WTC11 (cell line): ENCODE results near the gene TRPM7. TPM values are rescaled to one million over a fixed set of nuclear protein-coding genes. Genes with fewer than 3 reads are reported as not detected.
"Not testable (repeated sequence)": the region's sequence is repeated elsewhere in the genome, so short reads cannot be mapped to it uniquely, and the experiment has no call there.

Experiments used
- ATAC-seq: fragments of 200-7000 bp; cut with Tn5 transposase; 2 replicates; pipeline ENCODE4 v1.10.0; 2021; ENCODE audit warnings: mild to moderate bottlenecking, moderate library complexity
- CTCF ChIA-PET: fragments of 300-600 bp; sonication (Branson Sonifier 250); formaldehyde crosslinking; loops from one replicate; lab custom pipeline; 2021; ENCODE audit warnings: antibody characterized with exemption; lab: Charles Lee
- POLR2A ChIA-PET: fragments of 350-600 bp; sonication (Branson Sonifier 250); formaldehyde crosslinking; loops from one replicate; lab custom pipeline; 2021; ENCODE audit warnings: antibody characterized with exemption; lab: Charles Lee
- DNase-seq: peaks from one replicate; pipeline ENCODE4 v3.0.0; 2021; ENCODE audit warnings: low spot score
- H3K27ac Mint-ChIP-seq: 2 replicates; pipeline ENCODE4 v1.8.0; 2021; ENCODE audit warnings: mixed read lengths
- H3K27me3 Mint-ChIP-seq: 2 replicates; pipeline ENCODE4 v1.8.0; 2021; ENCODE audit warnings: low read depth, mild to moderate bottlenecking, moderate library complexity, mixed read lengths
- H3K36me3 Mint-ChIP-seq: 2 replicates; pipeline ENCODE4 v1.8.0; 2021; ENCODE audit warnings: mixed read lengths
- H3K4me1 Mint-ChIP-seq: 2 replicates; pipeline ENCODE4 v1.8.0; 2022; ENCODE audit warnings: mixed read lengths
- H3K4me3 Mint-ChIP-seq: 2 replicates; pipeline ENCODE4 v1.8.0; 2021; ENCODE audit warnings: mild to moderate bottlenecking, moderate library complexity, mixed read lengths
- H3K9me3 Mint-ChIP-seq: 2 replicates; pipeline ENCODE4 v1.8.0; 2021; ENCODE audit warnings: mixed read lengths
- ATF1 ChIP-seq: sonication (generic); formaldehyde crosslinking; IDR thresholded peaks from 2 replicates; pipeline ENCODE4 v1.8.1; 2023; ENCODE audit warnings: mild to moderate bottlenecking, moderate library complexity, missing genetic modification reagents
- ELF4 ChIP-seq: sonication (generic); formaldehyde crosslinking; IDR thresholded peaks from 2 replicates; pipeline ENCODE4 v1.8.1; 2022; ENCODE audit warnings: low read depth, mild to moderate bottlenecking, moderate library complexity, missing genetic modification reagents
- FOXK1 ChIP-seq: sonication (generic); formaldehyde crosslinking; IDR thresholded peaks from 2 replicates; pipeline ENCODE4 v1.8.0; 2022; ENCODE audit warnings: mild to moderate bottlenecking, moderate library complexity, missing genetic modification reagents
- GABPB1 ChIP-seq: sonication (generic); formaldehyde crosslinking; IDR thresholded peaks from 2 replicates; pipeline ENCODE4 v1.8.1; 2023; ENCODE audit warnings: mild to moderate bottlenecking, missing genetic modification reagents
- GTF2I ChIP-seq: fragments of 250-450 bp; sonication (Bioruptor Pico); conservative IDR thresholded peaks from 2 replicates; pipeline ENCODE4 v1.4.0; 2021; ENCODE audit warnings: mild to moderate bottlenecking
- OVOL2 ChIP-seq: fragments of 250-450 bp; sonication (Bioruptor Pico); IDR thresholded peaks from 2 replicates; pipeline ENCODE4 v1.9.0; 2021; ENCODE audit warnings: mild to moderate bottlenecking, borderline replicate concordance
- RORB ChIP-seq: fragments of 250-450 bp; sonication (Bioruptor Pico); IDR thresholded peaks from 2 replicates; pipeline ENCODE4 v1.9.0; 2021; ENCODE audit warnings: mild to moderate bottlenecking
- ZBTB21 ChIP-seq: sonication (generic); formaldehyde crosslinking; IDR thresholded peaks from 2 replicates; pipeline ENCODE4 v1.8.1; 2023; ENCODE audit warnings: mild to moderate bottlenecking, missing genetic modification reagents, borderline replicate concordance
- ZBTB43 ChIP-seq: sonication (generic); formaldehyde crosslinking; IDR thresholded peaks from 2 replicates; pipeline ENCODE4 v1.8.1; 2023; ENCODE audit warnings: mild to moderate bottlenecking, missing genetic modification reagents
- ZNF281 ChIP-seq: sonication (generic); formaldehyde crosslinking; IDR thresholded peaks from 2 replicates; pipeline ENCODE4 v1.8.0; 2023; ENCODE audit warnings: mild to moderate bottlenecking, missing genetic modification reagents
- ZNF425 ChIP-seq: fragments of 250-450 bp; sonication (Bioruptor Pico); conservative IDR thresholded peaks from 2 replicates; pipeline ENCODE4 v1.9.0; 2021; ENCODE audit warnings: mild to moderate bottlenecking
- total RNA-seq: library from RNA; stranded (reverse); gene quantifications from 3 replicates; pipeline ENCODE4 v1.2.3, GENCODE V29; 2021
- TF ChIP-seq, protein P1 (sequence below): sonication (generic); formaldehyde crosslinking; IDR thresholded peaks from 2 replicates; pipeline ENCODE4 v1.8.0; 2023; ENCODE audit warnings: missing genetic modification reagents, mild to moderate bottlenecking, borderline replicate concordance

Gene TRPM7
- total RNA-seq, 1 experiment from 2014 or later: 24.0 TPM

DNA sequence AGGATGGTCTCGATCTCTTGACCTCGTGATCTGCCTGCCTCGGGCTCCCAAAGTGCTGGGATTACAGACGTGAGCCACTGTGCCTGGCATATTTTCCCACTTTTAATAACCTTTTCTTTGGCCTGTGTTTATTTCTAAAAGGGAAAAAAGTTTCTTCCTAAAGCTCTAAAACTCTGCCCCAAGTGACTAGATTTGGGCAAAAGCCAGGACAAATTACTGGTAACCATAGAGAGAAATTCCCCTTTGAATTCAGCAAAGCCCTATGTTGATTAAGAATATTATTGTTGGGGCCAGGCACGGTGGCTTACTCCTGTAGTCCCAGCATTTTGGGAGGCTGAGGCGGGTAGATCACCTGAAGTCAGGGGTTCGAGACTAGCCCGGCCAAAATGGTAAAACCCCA, 11.5 kb upstream of the TRPM7 start:
- ChIA-PET CTCF (interaction anchor here (0.5 kb wide), 1 partner anchor 21 kb away, joined by 3 read pairs; no protein-coding TSS in a partner anchor), POLR2A (no interaction called here)
- ATAC-seq: no peak
- Mint-ChIP-seq H3K27ac (no peak overlapping the region), H3K36me3 (no peaks in the 10 kb centered on the region), H3K4me3 (no peak overlapping the region), H3K9me3 (no peaks in the 10 kb centered on the region), H3K4me1 (no peaks in the 10 kb centered on the region), H3K27me3 (no peaks in the 10 kb centered on the region)
- no peak for DNase-seq
- TF ChIP-seq GTF2I (CRISPR knock-in tag): no peak
- no peak for TF ChIP-seq ZNF425 (CRISPR knock-in tag)
- TF ChIP-seq ZNF281 (CRISPR knock-in tag): no peak
- TF ChIP-seq ZBTB43 (CRISPR knock-in tag): no peak
- no peak for TF ChIP-seq ELF4
- no peak for TF ChIP-seq ATF1 (CRISPR knock-in tag)

DNA sequence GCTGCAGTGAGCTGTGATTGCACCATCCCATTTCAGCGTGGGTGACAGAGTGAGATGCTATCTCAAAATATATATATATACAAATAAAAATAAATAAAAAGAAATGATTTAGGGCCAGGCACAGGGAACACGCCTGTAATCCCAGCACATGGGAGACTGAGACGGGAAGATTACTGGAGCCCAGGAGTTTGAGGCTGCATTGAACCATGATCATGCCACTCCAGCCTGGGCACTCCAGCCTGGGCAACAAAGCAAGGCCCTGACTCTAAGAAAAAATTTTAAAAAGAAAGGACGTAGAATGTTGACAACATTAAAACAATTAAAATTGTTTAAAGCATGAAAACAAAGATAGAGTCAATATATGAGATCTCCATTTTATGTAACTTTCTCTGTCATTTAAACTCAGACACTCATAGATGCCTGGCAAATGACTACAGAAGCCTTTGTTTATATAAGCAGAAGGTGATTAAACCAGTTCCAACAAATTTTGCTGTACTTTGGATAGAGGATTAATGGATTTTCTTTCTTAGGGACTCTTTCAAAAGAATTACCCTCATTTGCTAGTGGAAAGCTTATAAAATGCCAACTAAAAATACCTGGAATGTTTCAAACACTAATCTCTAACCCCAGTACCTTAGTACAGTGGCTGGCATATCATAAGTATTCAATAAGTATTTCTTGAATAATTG, 10.7 kb upstream of the TRPM7 start:
- Mint-ChIP-seq H3K27me3 (no peaks in the 10 kb centered on the region), H3K36me3 (no peaks in the 10 kb centered on the region), H3K4me1 (no peaks in the 10 kb centered on the region), H3K9me3 (no peaks in the 10 kb centered on the region), H3K27ac (no peak overlapping the region), H3K4me3 (no peak overlapping the region)
- DNase-seq: no peak
- no peak for TF ChIP-seq OVOL2
- no peak for TF ChIP-seq GABPB1
- TF ChIP-seq, protein P1, sequence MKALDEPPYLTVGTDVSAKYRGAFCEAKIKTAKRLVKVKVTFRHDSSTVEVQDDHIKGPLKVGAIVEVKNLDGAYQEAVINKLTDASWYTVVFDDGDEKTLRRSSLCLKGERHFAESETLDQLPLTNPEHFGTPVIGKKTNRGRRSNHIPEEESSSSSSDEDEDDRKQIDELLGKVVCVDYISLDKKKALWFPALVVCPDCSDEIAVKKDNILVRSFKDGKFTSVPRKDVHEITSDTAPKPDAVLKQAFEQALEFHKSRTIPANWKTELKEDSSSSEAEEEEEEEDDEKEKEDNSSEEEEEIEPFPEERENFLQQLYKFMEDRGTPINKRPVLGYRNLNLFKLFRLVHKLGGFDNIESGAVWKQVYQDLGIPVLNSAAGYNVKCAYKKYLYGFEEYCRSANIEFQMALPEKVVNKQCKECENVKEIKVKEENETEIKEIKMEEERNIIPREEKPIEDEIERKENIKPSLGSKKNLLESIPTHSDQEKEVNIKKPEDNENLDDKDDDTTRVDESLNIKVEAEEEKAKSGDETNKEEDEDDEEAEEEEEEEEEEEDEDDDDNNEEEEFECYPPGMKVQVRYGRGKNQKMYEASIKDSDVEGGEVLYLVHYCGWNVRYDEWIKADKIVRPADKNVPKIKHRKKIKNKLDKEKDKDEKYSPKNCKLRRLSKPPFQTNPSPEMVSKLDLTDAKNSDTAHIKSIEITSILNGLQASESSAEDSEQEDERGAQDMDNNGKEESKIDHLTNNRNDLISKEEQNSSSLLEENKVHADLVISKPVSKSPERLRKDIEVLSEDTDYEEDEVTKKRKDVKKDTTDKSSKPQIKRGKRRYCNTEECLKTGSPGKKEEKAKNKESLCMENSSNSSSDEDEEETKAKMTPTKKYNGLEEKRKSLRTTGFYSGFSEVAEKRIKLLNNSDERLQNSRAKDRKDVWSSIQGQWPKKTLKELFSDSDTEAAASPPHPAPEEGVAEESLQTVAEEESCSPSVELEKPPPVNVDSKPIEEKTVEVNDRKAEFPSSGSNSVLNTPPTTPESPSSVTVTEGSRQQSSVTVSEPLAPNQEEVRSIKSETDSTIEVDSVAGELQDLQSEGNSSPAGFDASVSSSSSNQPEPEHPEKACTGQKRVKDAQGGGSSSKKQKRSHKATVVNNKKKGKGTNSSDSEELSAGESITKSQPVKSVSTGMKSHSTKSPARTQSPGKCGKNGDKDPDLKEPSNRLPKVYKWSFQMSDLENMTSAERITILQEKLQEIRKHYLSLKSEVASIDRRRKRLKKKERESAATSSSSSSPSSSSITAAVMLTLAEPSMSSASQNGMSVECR: no peak
- no peak for TF ChIP-seq RORB (CRISPR knock-in tag)
- TF ChIP-seq ZBTB21 (CRISPR knock-in tag): no peak
- TF ChIP-seq FOXK1 (CRISPR knock-in tag): no peak
- ChIA-PET CTCF (no interaction called here), POLR2A (no interaction called here)
- ATAC-seq: no peak

- ATAC-seq, POLR2A ChIA-PET, H3K9me3 Mint-ChIP-seq, H3K36me3 Mint-ChIP-seq, CTCF ChIA-PET, H3K4me1 Mint-ChIP-seq, H3K27ac Mint-ChIP-seq, DNase-seq, H3K4me3 Mint-ChIP-seq, H3K27me3 Mint-ChIP-seq: not testable (repeated sequence)
Observed at GRCh38 chr15:50694634-50695165, 8.1 kb upstream of the TRPM7 start.
